ENCODE measurements around the gene RAB30. TPM values are rescaled to one million over a fixed set of nuclear protein-coding genes. Genes with fewer than 3 reads are reported as not detected.

RAB30 gene
- 10.8 TPM for total RNA-seq

GRCh38 chr11:83071567-83072349 lies at the start of gene RAB30:
Gene RAB30 (minus strand): TSS chr11:83071897. CDS start chr11:82997316, 74,581 bp downstream.
- peak; percentile 99 to 100 for DNase-seq (ENCODE audit: extremely low spot score in 2 of 2)
- peak within 1 kb of the TSS; percentile 93 for H3K27ac ChIP-seq
- peaks cover 42% of the 10 kb centered on the region for H3K4me1 ChIP-seq
- TF ChIP-seq CTCF (IDR thresholded peaks at IDR 0.05) (no peak), POLR2AphosphoS5 (IDR thresholded peaks at IDR 0.05; ENCODE audit: insufficient read depth in 1 of 2, low read depth in 1 of 2) (peak; percentile 99), POLR2A (IDR thresholded peaks at IDR 0.05) (peak; percentile 3 to 82)
- peak within 1 kb of the TSS; percentile 86 to 88 for H3K4me3 ChIP-seq
- H3K9me3 ChIP-seq: no peaks in the 10 kb centered on the region
- no peaks in the 10 kb centered on the region for H3K36me3 ChIP-seq
- no peaks in the 10 kb centered on the region for H3K27me3 ChIP-seq
- intact Hi-C loops (cut with DNase I): loop anchor here (2.0 kb wide), 1 partner anchor 85 kb away; the partner anchor contains the start of gene PCF11

GRCh38 chr11:83120327-83120726 lies 48.6 kb upstream of the RAB30 start:
- DNase-seq (ENCODE audit: extremely low spot score in 2 of 2): no peak
- Histone ChIP-seq H3K27me3 (no peaks in the 10 kb centered on the region), H3K4me1 (no peaks in the 10 kb centered on the region), H3K27ac (no peak overlapping the region), H3K36me3 (no peaks in the 10 kb centered on the region), H3K9me3 (no peaks in the 10 kb centered on the region), H3K4me3 (no peak overlapping the region)
- intact Hi-C loops (cut with DNase I): no loop called here
- no peak for TF ChIP-seq POLR2AphosphoS5 (IDR thresholded peaks at IDR 0.05; ENCODE audit: insufficient read depth in 1 of 2, low read depth in 1 of 2)
- TF ChIP-seq POLR2A (IDR thresholded peaks at IDR 0.05): no peak
- no peak for TF ChIP-seq CTCF (IDR thresholded peaks at IDR 0.05)

- TF ChIP-seq CTCF (IDR thresholded peaks at IDR 0.05) (no peak), POLR2AphosphoS5 (IDR thresholded peaks at IDR 0.05; ENCODE audit: insufficient read depth in 1 of 2, low read depth in 1 of 2) (no peak), POLR2A (IDR thresholded peaks at IDR 0.05) (no peak)
- intact Hi-C loops (cut with DNase I): no loop called here
- H3K36me3 ChIP-seq: no peaks in the 10 kb centered on the region
- no peak overlapping the region for H3K27ac ChIP-seq
- DNase-seq (ENCODE audit: extremely low spot score in 2 of 2): no peak
- no peaks in the 10 kb centered on the region for H3K27me3 ChIP-seq
- H3K9me3 ChIP-seq: no peaks in the 10 kb centered on the region
- H3K4me1 ChIP-seq: no peaks in the 10 kb centered on the region
- no peak overlapping the region for H3K4me3 ChIP-seq
Observed at GRCh38 chr11:83119216-83119615, 47.5 kb upstream of the RAB30 start.

GRCh38 chr11:83118814-83119213 lies 47.1 kb upstream of the RAB30 start:
- Histone ChIP-seq H3K4me3 (no peak overlapping the region), H3K4me1 (no peaks in the 10 kb centered on the region), H3K27me3 (no peaks in the 10 kb centered on the region), H3K27ac (no peak overlapping the region), H3K9me3 (no peaks in the 10 kb centered on the region), H3K36me3 (no peaks in the 10 kb centered on the region)
- DNase-seq (ENCODE audit: extremely low spot score in 2 of 2): no peak
- intact Hi-C loops (cut with DNase I): no loop called here
- TF ChIP-seq POLR2AphosphoS5 (IDR thresholded peaks at IDR 0.05; ENCODE audit: insufficient read depth in 1 of 2, low read depth in 1 of 2): no peak
- TF ChIP-seq POLR2A (IDR thresholded peaks at IDR 0.05): no peak
- no peak for TF ChIP-seq CTCF (IDR thresholded peaks at IDR 0.05)

- no peaks in the 10 kb centered on the region for H3K36me3 ChIP-seq
- H3K4me3 ChIP-seq: no peak overlapping the region
- H3K27ac ChIP-seq: no peak overlapping the region
- intact Hi-C loops (cut with DNase I): no loop called here
- no peak for DNase-seq (ENCODE audit: extremely low spot score in 2 of 2)
- H3K27me3 ChIP-seq: no peaks in the 10 kb centered on the region
- no peak for TF ChIP-seq CTCF (IDR thresholded peaks at IDR 0.05)
- TF ChIP-seq POLR2A (IDR thresholded peaks at IDR 0.05): no peak
- TF ChIP-seq POLR2AphosphoS5 (IDR thresholded peaks at IDR 0.05; ENCODE audit: insufficient read depth in 1 of 2, low read depth in 1 of 2): no peak
- H3K9me3 ChIP-seq: no peaks in the 10 kb centered on the region
- H3K4me1 ChIP-seq: no peaks in the 10 kb centered on the region
Observed at GRCh38 chr11:83116015-83116641, 44.4 kb upstream of the RAB30 start.
